Activated CD4-positive, alpha-beta T cell treated with anti-CD3 and anti-CD28 coated beads, Interleukin-2, amount 50 U/mL, for 48 hours (primary cell): ENCODE results near the gene DLG2.

Experiments
- DNase-seq, 2 experiments: peaks; one replicate each; pipeline ENCODE4 v3.0.0-alpha.2; 2020

The DLG2 gene

GRCh38 chr11:84626256-84626655 lies 1000.9 kb downstream of the DLG2 start:
- no peak for DNase-seq

GRCh38 chr11:84612645-84613044 lies 1014.5 kb downstream of the DLG2 start:
- DNase-seq, result no peak

- DNase-seq, result no peak
Measured at GRCh38 chr11:84608837-84609196, 1018.3 kb downstream of the DLG2 start.

GRCh38 chr11:84607975-84608836 lies 1018.9 kb downstream of the DLG2 start:
- no peak for DNase-seq

GRCh38 chr11:84594602-84595001 lies 1032.5 kb downstream of the DLG2 start:
- DNase-seq, result no peak

GRCh38 chr11:84590106-84590505 lies 1037.0 kb downstream of the DLG2 start:
- DNase-seq, result no peak

- DNase-seq, result no peak
Measured at GRCh38 chr11:84588131-84588829, 1038.9 kb downstream of the DLG2 start.

GRCh38 chr11:84583106-84583505 lies 1044.0 kb downstream of the DLG2 start:
- DNase-seq, result no peak

GRCh38 chr11:84581083-84581482 lies 1046.1 kb downstream of the DLG2 start:
- DNase-seq, result no peak

- no peak for DNase-seq
Measured at GRCh38 chr11:84580428-84580827, 1046.7 kb downstream of the DLG2 start.

GRCh38 chr11:84573868-84574267 lies 1053.3 kb downstream of the DLG2 start:
- no peak for DNase-seq

GRCh38 chr11:84566671-84567070 lies 1060.5 kb downstream of the DLG2 start:
- DNase-seq, result no peak

GRCh38 chr11:84564867-84565184 lies 1062.3 kb downstream of the DLG2 start:
- DNase-seq, result no peak

- DNase-seq, result peak; percentile 25 to 39
Measured at GRCh38 chr11:84564180-84564866, 1062.8 kb downstream of the DLG2 start.

- no peak for DNase-seq
Measured at GRCh38 chr11:84563356-84563755, 1063.8 kb downstream of the DLG2 start.

GRCh38 chr11:84560206-84560605 lies 1066.9 kb downstream of the DLG2 start:
- no peak for DNase-seq

- DNase-seq, result peak in 1 of 2 experiments; percentile 4
Measured at GRCh38 chr11:84558085-84558905, 1068.8 kb downstream of the DLG2 start.

- DNase-seq, result no peak
Measured at GRCh38 chr11:84552791-84553190, 1074.4 kb downstream of the DLG2 start.

GRCh38 chr11:84549217-84549616 lies 1077.9 kb downstream of the DLG2 start:
- DNase-seq, result no peak

GRCh38 chr11:84544566-84544965 lies 1082.6 kb downstream of the DLG2 start:
- no peak for DNase-seq

GRCh38 chr11:84543367-84544159 lies 1083.6 kb downstream of the DLG2 start:
- DNase-seq, result no peak

GRCh38 chr11:84541731-84542340 lies 1085.3 kb downstream of the DLG2 start:
- no peak for DNase-seq
